Measurements from ENCODE around the gene MRGPRG.
"Not testable (repeated sequence)": the region's sequence is repeated elsewhere in the genome, so short reads cannot be mapped to it uniquely, and the experiment has no call there.

Gene MRGPRG

GRCh38 chr11:3218483-3219280 lies at the start of gene MRGPRG:
Gene MRGPRG (minus strand): TSS chr11:3218813. CDS start chr11:3218813, 0 bp downstream.
- H3K9me3 Mint-ChIP-seq: no peaks in the 10 kb centered on the region
- no peak within 1 kb of the TSS for H3K4me3 Mint-ChIP-seq
- peaks cover 58% of the 10 kb centered on the region for H3K27me3 Mint-ChIP-seq (ENCODE audit: low read depth)
- no peaks in the 10 kb centered on the region for H3K36me3 Mint-ChIP-seq (ENCODE audit: low read depth)
- no peak within 1 kb of the TSS for H3K27ac Mint-ChIP-seq
- H3K4me1 Mint-ChIP-seq: no peaks in the 10 kb centered on the region
- no peak for TF ChIP-seq CTCF (IDR thresholded peaks at IDR 0.05; ENCODE audit: unreplicated experiment in 3 of 3)

GRCh38 chr11:3262548-3262947 lies 43.9 kb upstream of the MRGPRG start:
- not testable (repeated sequence) for H3K27me3 Mint-ChIP-seq (ENCODE audit: low read depth); H3K9me3 Mint-ChIP-seq; H3K4me3 Mint-ChIP-seq; H3K4me1 Mint-ChIP-seq; H3K36me3 Mint-ChIP-seq (ENCODE audit: low read depth); H3K27ac Mint-ChIP-seq

- not testable (repeated sequence) for H3K9me3 Mint-ChIP-seq; H3K4me3 Mint-ChIP-seq; H3K36me3 Mint-ChIP-seq (ENCODE audit: low read depth); H3K27ac Mint-ChIP-seq; H3K27me3 Mint-ChIP-seq (ENCODE audit: low read depth); H3K4me1 Mint-ChIP-seq
Observed at GRCh38 chr11:3261831-3262230, 43.2 kb upstream of the MRGPRG start.

GRCh38 chr11:3257509-3257908 lies 38.9 kb upstream of the MRGPRG start:
- H3K36me3 Mint-ChIP-seq (ENCODE audit: low read depth); H3K27ac Mint-ChIP-seq; H3K4me1 Mint-ChIP-seq; H3K27me3 Mint-ChIP-seq (ENCODE audit: low read depth); H3K9me3 Mint-ChIP-seq; H3K4me3 Mint-ChIP-seq: not testable (repeated sequence)

GRCh38 chr11:3255241-3255640 lies 36.6 kb upstream of the MRGPRG start:
- H3K36me3 Mint-ChIP-seq (ENCODE audit: low read depth); H3K27me3 Mint-ChIP-seq (ENCODE audit: low read depth); H3K4me1 Mint-ChIP-seq; H3K9me3 Mint-ChIP-seq; H3K4me3 Mint-ChIP-seq; H3K27ac Mint-ChIP-seq: not testable (repeated sequence)

- not testable (repeated sequence) for H3K4me1 Mint-ChIP-seq; H3K36me3 Mint-ChIP-seq (ENCODE audit: low read depth); H3K9me3 Mint-ChIP-seq; H3K27me3 Mint-ChIP-seq (ENCODE audit: low read depth); H3K27ac Mint-ChIP-seq; H3K4me3 Mint-ChIP-seq
Observed at GRCh38 chr11:3254773-3255172, 36.2 kb upstream of the MRGPRG start.

- no peak overlapping the region for H3K27ac Mint-ChIP-seq
- TF ChIP-seq CTCF (IDR thresholded peaks at IDR 0.05; ENCODE audit: unreplicated experiment in 3 of 3): no peak
- H3K27me3 Mint-ChIP-seq (ENCODE audit: low read depth): peaks cover 17% of the 10 kb centered on the region
- H3K4me3 Mint-ChIP-seq: no peak overlapping the region
- H3K9me3 Mint-ChIP-seq: peaks cover 9% of the 10 kb centered on the region
- no peaks in the 10 kb centered on the region for H3K4me1 Mint-ChIP-seq
- H3K36me3 Mint-ChIP-seq (ENCODE audit: low read depth): no peaks in the 10 kb centered on the region
Observed at GRCh38 chr11:3245071-3245470, 26.5 kb upstream of the MRGPRG start.

- H3K4me3 Mint-ChIP-seq: no peak overlapping the region
- H3K36me3 Mint-ChIP-seq (ENCODE audit: low read depth): no peaks in the 10 kb centered on the region
- H3K27ac Mint-ChIP-seq: no peak overlapping the region
- H3K27me3 Mint-ChIP-seq (ENCODE audit: low read depth): peaks cover 25% of the 10 kb centered on the region
- no peaks in the 10 kb centered on the region for H3K4me1 Mint-ChIP-seq
- H3K9me3 Mint-ChIP-seq: peaks cover 9% of the 10 kb centered on the region
- no peak for TF ChIP-seq CTCF (IDR thresholded peaks at IDR 0.05; ENCODE audit: unreplicated experiment in 3 of 3)
Observed at GRCh38 chr11:3243880-3244279, 25.3 kb upstream of the MRGPRG start.

Data from nephron (organoid).